GM10248 (cell line): ENCODE measurements around the gene STAT1.

Experiments used
- CTCF ChIA-PET: fragments of 300-600 bp; sonication (Branson Sonifier 250); formaldehyde crosslinking; extraction: SDS; loops from one replicate; lab custom pipeline; 2021; ENCODE audit warnings: antibody characterized with exemption; lab: Yijun Ruan, JAX
- POLR2A ChIA-PET: fragments of 350-650 bp; sonication (Branson Sonifier 250); formaldehyde crosslinking; extraction: SDS; loops from one replicate; lab custom pipeline; 2020; ENCODE audit warnings: antibody characterized with exemption; lab: Yijun Ruan, JAX
- DNase-seq: peaks from one replicate; pipeline ENCODE4 v3.0.0; 2012; ENCODE audit errors: extremely low spot score
- TF ChIP-seq, protein P1 (sequence below): IDR thresholded peaks from 2 replicates; pipeline ENCODE4 v1.5.1; 2012; ENCODE audit warnings: mild to moderate bottlenecking, low read depth; ENCODE audit errors: extremely low read depth, missing control alignments, control extremely low read depth

The STAT1 gene

DNA sequence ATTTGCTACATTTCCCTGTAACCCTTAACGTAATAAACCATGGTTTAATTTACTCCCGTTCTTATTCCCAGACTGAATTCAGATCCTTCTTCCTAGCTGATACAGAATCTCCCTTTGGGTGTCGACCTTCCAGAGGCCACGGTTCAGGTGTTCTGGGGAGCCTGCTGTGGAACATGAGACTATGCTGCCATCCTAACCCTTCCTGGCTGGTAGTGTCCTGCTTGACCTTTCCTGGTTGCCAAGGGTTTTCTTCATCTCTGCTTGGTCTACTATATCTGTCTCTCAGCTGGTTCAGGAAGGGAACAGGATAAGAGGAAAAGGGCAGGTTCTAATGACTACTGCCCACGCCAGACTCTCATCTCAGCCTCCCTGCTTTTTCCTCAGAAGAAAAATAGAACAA, 36.5 kb downstream of the STAT1 start:
- DNase-seq: no peak
- TF ChIP-seq, protein P1, sequence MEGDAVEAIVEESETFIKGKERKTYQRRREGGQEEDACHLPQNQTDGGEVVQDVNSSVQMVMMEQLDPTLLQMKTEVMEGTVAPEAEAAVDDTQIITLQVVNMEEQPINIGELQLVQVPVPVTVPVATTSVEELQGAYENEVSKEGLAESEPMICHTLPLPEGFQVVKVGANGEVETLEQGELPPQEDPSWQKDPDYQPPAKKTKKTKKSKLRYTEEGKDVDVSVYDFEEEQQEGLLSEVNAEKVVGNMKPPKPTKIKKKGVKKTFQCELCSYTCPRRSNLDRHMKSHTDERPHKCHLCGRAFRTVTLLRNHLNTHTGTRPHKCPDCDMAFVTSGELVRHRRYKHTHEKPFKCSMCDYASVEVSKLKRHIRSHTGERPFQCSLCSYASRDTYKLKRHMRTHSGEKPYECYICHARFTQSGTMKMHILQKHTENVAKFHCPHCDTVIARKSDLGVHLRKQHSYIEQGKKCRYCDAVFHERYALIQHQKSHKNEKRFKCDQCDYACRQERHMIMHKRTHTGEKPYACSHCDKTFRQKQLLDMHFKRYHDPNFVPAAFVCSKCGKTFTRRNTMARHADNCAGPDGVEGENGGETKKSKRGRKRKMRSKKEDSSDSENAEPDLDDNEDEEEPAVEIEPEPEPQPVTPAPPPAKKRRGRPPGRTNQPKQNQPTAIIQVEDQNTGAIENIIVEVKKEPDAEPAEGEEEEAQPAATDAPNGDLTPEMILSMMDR: no peak
- ChIA-PET POLR2A (no interaction called here), CTCF (interaction anchor here (0.9 kb wide), 1 partner anchor 8 kb away, joined by 3 read pairs; no protein-coding TSS in a partner anchor)

DNA sequence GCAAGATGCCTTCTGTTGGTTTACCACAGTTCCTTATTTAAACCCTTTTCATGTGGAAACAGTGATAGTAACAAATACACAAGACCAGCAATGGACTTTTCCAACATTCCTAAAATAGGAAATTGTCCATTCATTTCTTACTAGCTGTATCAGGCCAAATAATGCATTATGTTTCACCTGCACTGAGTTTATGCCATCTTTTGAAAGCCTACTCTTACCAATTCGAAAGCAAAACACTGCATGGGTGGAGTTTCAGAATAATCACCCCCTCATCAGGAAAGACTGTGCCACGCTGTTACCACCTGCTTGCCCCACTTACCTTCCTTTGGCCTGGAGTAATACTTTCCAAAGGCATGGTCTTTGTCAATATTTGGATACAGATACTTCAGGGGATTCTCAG, 37.5 kb downstream of the STAT1 start:
- ChIA-PET CTCF (interaction anchor here (2.1 kb wide), 1 partner anchor 14 kb away, joined by 4 read pairs; no protein-coding TSS in a partner anchor), POLR2A (no interaction called here)
- DNase-seq: no peak
- TF ChIP-seq, protein P1: no peak

DNA sequence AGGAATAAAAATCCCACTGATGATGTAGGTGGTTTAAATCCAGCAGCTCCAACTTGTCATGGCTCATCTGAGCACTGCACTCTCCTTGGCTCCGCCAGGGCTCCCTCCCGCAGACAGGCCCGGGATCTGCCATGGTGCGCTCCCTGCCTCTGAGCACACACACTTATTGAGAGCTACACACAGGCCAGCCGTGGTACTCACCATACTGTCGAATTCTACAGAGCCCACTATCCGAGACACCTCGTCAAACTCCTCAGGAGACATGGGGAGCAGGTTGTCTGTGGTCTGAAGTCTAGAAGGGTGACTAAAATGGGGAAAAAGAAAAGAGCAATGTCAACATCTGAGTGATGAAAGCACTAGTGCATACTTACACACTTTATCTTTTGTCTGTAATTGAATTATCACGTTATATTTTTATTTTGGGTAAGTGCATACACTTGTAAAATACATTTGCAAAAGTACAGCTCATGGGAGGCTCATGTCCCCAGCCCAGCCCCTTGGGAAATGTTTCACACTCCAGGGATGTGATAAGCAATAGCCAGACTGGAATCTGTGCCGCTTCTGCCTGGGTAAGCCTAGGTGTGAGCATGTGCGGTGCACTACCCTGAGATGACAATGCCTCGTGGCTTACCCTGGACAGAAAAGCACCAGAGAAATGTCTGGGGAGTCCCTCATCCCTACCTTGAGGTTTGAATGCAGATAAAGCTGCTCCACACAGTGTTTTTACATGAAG, 39.2 kb downstream of the STAT1 start:
- ChIA-PET CTCF (interaction anchor here (0.9 to 2.1 kb wide), 4 partner anchors 11 to 40 kb away, joined by 3 to 11 read pairs (median 4); partner anchors contain the start of gene STAT1), POLR2A (no interaction called here)
- TF ChIP-seq, protein P1: no peak
- no peak for DNase-seq

DNA sequence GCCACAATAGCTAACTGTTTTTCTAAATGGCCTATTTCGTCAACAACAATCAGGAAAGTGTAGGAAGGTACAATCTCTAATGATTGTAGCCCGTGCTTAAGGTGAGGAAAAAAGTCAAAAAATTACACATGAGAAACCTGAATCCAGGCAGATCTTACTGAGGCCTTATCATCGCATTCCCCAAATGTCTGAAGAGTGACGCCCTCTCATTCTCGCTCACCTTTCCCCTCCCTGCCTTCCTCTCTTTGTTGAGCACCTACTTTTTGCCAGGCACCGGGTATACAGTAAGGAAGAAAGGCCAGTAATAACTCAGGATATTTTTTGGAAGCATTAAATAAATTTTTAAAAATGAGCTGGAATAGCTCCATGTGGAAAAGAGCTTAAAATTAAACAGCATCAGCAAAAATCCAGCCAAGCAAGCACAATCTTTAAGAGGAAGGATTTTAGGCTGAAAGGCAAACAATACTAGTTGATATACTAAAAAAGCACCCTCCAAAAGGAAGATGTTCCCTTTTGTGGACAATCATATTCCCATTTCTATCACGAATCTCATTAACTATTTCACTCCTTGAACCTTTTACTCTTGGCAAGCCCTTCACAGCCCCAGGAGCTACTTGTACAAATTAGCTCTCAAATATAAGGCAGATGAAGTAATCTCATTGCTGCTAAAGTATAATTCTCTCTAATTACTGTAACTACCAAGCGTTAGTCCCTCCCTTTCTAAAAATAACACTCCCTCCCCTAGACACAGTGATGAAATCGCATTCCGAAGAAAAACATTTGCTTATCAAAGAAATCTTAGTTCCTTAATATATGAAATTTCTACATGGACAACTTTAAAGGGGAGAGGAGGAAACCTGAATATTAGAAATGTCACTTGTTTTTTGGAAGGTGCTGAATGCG, 40.0 kb downstream of the STAT1 start:
- no peak for DNase-seq
- TF ChIP-seq, protein P1: no peak
- ChIA-PET POLR2A (no interaction called here), CTCF (interaction anchor here (0.9 to 2.1 kb wide), 3 partner anchors 10 to 26 kb away, joined by 4 to 11 read pairs (median 4); no protein-coding TSS in a partner anchor)

DNA sequence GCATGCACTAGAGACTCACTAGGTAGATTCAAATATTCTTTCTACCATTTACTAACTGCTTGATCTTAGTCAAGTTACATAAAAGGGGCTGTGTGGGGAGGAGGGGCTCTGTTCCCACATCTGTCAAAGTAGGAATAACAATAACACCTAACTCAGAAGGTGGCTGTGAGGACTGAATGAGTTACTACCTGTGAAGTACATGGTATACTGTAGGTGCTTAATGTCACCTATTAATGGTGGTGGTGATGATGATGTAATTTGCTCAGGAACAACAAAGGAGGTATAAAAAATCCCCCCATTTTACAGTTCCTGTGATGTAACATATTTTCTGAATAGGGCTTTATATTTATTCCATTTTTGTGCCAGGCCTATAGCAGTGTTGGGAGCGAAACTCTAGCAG, 40.7 kb downstream of the STAT1 start:
- TF ChIP-seq, protein P1: no peak
- ChIA-PET POLR2A (interaction anchor here (0.6 kb wide), 1 partner anchor 14 kb away, joined by 6 read pairs; no protein-coding TSS in a partner anchor), CTCF (interaction anchor here (1.2 to 2.1 kb wide), 3 partner anchors 10 to 26 kb away, joined by 4 to 11 read pairs (median 4); no protein-coding TSS in a partner anchor)
- DNase-seq: no peak

DNA sequence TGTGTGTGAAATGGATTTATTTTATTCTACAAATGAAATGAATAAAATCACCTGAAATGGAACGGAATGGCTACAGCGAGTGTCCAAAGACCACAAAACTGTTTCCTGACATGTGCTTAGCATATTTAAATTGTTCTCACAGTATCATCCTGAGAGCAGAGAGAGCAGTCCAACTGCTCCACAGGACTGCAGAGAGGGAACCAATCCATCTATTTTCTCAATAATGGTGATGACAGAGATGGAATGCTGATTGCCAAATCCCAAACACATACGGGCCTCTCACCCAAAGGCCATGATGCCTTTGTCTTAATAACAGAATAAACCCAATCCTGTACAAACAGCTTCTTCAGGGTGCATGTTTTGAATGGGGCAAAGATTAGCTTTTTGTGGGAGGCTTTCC, 41.1 kb downstream of the STAT1 start:
- TF ChIP-seq, protein P1: no peak
- POLR2A ChIA-PET: interaction anchor here (0.6 kb wide), 1 partner anchor 14 kb away, joined by 6 read pairs; no protein-coding TSS in a partner anchor
- CTCF ChIA-PET: interaction anchor here (1.0 to 2.1 kb wide), 4 partner anchors 10 to 25 kb away, joined by 3 to 11 read pairs (median 4); no protein-coding TSS in a partner anchor

More for the DNA sequence above, 41.1 kb downstream of the STAT1 start:
- DNase-seq: no peak
